Measurements from ENCODE around the gene L1CAM. TPM values are rescaled to one million over a fixed set of nuclear protein-coding genes. Genes with fewer than 3 reads are reported as not detected.

L1CAM gene
- total and polyA plus RNA-seq, 2 of the 8 experiments (the other 6 are each of a cell fraction or from before 2014, with no cell fraction given) = 11.0 to 43.0 TPM

- 0 out of 2 replicates have a peak overlapping the region, but pooled peaks have one; percentile 1 for H2BK15ac ChIP-seq (ENCODE audit: low read length)
- H3K23ac ChIP-seq (ENCODE audit: insufficient read length) = no peak overlapping the region
- H4K20me1 ChIP-seq (replicated peaks in 1 of 2; ENCODE audit: control insufficient read depth in 1 of 2, insufficient read depth in 2 of 2, low read length in 2 of 2) = peaks cover 0 to 6% of the 10 kb centered on the region in 2 experiments
- no peak overlapping the region for H4K91ac ChIP-seq (replicated peaks; ENCODE audit: insufficient read length, low read length)
- H4K5ac ChIP-seq (ENCODE audit: insufficient read length, low read depth, low read length) = no peak overlapping the region
- H3K4me3 ChIP-seq (ENCODE audit: extremely low read depth in 1 of 4, insufficient read depth in 2 of 4, low read depth in 3 of 4, low read length in 4 of 4) = peak overlapping the region in 1 of 4 experiments; percentile 51; a peak in 2 of 8 replicates
- H2BK20ac ChIP-seq (ENCODE audit: low read length) = no peak overlapping the region
- H3K18ac ChIP-seq (ENCODE audit: extremely low read depth, low read length) = no peak overlapping the region; the same call in 1 of the 2 replicates
- no peak overlapping the region for H3K14ac ChIP-seq (ENCODE audit: insufficient read length)
- WGBS, 2 experiments (ENCODE audit: extremely low coverage in 1 of 2, insufficient coverage in 1 of 2, insufficient read length in 1 of 2, insufficient replicate concordance in 2 of 2, low coverage in 1 of 2, low lambda C conversion rate in 2 of 2, missing lambda C conversion rate in 1 of 2) = 74% methylated on average over 2 of the region's 12 CpGs; no CpG with 5 or more reads in 1 of the 2 experiments
- H3K4me2 ChIP-seq (ENCODE audit: insufficient read depth in 1 of 2, low read depth in 2 of 2, low read length in 2 of 2) = peak overlapping the region in 1 of 2 experiments; percentile 49; a peak in 2 of 4 replicates
- DNase-seq (ENCODE audit: low read depth in 1 of 2, low spot score in 2 of 2) (no peak), FAIRE-seq (no peak)
- ChIA-PET CTCF (ENCODE audit: partially characterized antibody) (interaction anchor here (0.6 to 2.5 kb wide), 3 partner anchors 32 to 303 kb away, joined by 3 to 9 read pairs (median 4); no protein-coding TSS in a partner anchor), POLR2A (ENCODE audit: partially characterized antibody) (interaction anchor here (1.0 to 2.0 kb wide), 3 partner anchors 12 to 45 kb away, joined by 3 to 6 read pairs (median 3); partner anchors contain the start of gene ARHGAP4)
- no peaks in the 10 kb centered on the region; a peak in 1 of 4 replicates for H3K79me2 ChIP-seq (ENCODE audit: control insufficient read depth in 1 of 2, insufficient read depth in 2 of 2, low read length in 2 of 2)
- no peak overlapping the region for H3K9ac ChIP-seq (replicated peaks in 1 of 4; ENCODE audit: extremely low read depth in 1 of 4, low read depth in 3 of 4, low read length in 3 of 4)
- no peak for TF ChIP-seq USF2 (IDR thresholded peaks at IDR 0.05; ENCODE audit: low read length)
- no peak for TF ChIP-seq KDM4A (IDR thresholded peaks at IDR 0.05; ENCODE audit: low read depth, low read length, severe bottlenecking)
- TF ChIP-seq CBX8 (IDR thresholded peaks at IDR 0.05; ENCODE audit: borderline replicate concordance, low read depth, low read length) = no peak
- no peak for TF ChIP-seq YY1 (IDR thresholded peaks at IDR 0.05; ENCODE audit: low read depth, low read length)
- TF ChIP-seq TBP (IDR thresholded peaks at IDR 0.05; ENCODE audit: low read depth, low read length) = no peak
- TF ChIP-seq HDAC6 (IDR thresholded peaks at IDR 0.05; ENCODE audit: low read depth, low read length) = no peak
- TF ChIP-seq POLR2A (IDR thresholded peaks at IDR 0.05; ENCODE audit: control extremely low read depth in 1 of 2, low read depth in 2 of 2, low read length in 2 of 2) = no peak
- no peak for TF ChIP-seq EP300 (IDR thresholded peaks at IDR 0.05; ENCODE audit: borderline replicate concordance in 1 of 2, low read depth in 2 of 2, low read length in 2 of 2)
- no peak overlapping the region; the same call in 1 of the 2 replicates for H4K8ac ChIP-seq (ENCODE audit: extremely low read depth, insufficient read depth, low read length)
- no peaks in the 10 kb centered on the region for H3K36me3 ChIP-seq (ENCODE audit: control insufficient read depth in 2 of 4, insufficient read depth in 4 of 4, low read length in 3 of 4)
- H2BK12ac ChIP-seq (ENCODE audit: low read depth, low read length) = peak overlapping the region; percentile 60; the same call in 1 of the 2 replicates
- H3K23me2 ChIP-seq (ENCODE audit: low read depth, low read length) = no peaks in the 10 kb centered on the region
- H3K27ac ChIP-seq (ENCODE audit: low read depth, low read length) = no peak overlapping the region
- H2AK5ac ChIP-seq (ENCODE audit: low read depth, low read length) = peak overlapping the region; percentile 75; the same call in 1 of the 2 replicates
- H3K4me1 ChIP-seq (replicated peaks in 1 of 4; ENCODE audit: control insufficient read depth in 3 of 4, insufficient read depth in 4 of 4, low read length in 3 of 4) = peaks cover 7 to 53% (median 34%) of the 10 kb centered on the region in 4 experiments
- H2AFZ ChIP-seq (ENCODE audit: low read length) = no peak overlapping the region
- H3K9me3 ChIP-seq (ENCODE audit: insufficient read depth in 2 of 2, low read depth in 1 of 2, low read length in 1 of 2) = no peaks in the 10 kb centered on the region
- peak overlapping the region; percentile 24; the same call in 1 of the 2 replicates for H2BK5ac ChIP-seq (ENCODE audit: low read depth, low read length)
- no peak overlapping the region for H3K4ac ChIP-seq (replicated peaks; ENCODE audit: insufficient read length, low read depth, low read length)
- H2BK120ac ChIP-seq (replicated peaks; ENCODE audit: low read depth, low read length) = no peak overlapping the region
- no peaks in the 10 kb centered on the region for H3K79me1 ChIP-seq (ENCODE audit: low read depth, low read length)
- no peak overlapping the region for H3K56ac ChIP-seq (replicated peaks; ENCODE audit: insufficient read length, low read depth, low read length)
- peaks cover 0 to under 1% (median 0%) of the 10 kb centered on the region in 4 experiments; a peak in 1 of 7 replicates for H3K27me3 ChIP-seq (replicated peaks in 1 of 4; ENCODE audit: control insufficient read depth in 3 of 4, extremely low read depth in 1 of 4, insufficient read depth in 3 of 4, low read length in 3 of 4)
These were observed 6.1 kb downstream of the L1CAM start for GRCh38 chrX:153879741-153880439.
